Natural killer cell (primary cell): Measurements from ENCODE around the gene PRX. TPM values are rescaled to one million over a fixed set of nuclear protein-coding genes. Genes with fewer than 3 reads are reported as not detected.

Source experiments
- ATAC-seq, 3 donors: fragments of 150-1000 bp in 2 of 3; fragments of 200-7000 bp in 1 of 3; cut with Tn5 transposase; 1 replicate in 1 of 3; 2 replicates in 2 of 3; pipeline ENCODE4 v1.10.0; 2021; ENCODE audit warnings: mild to moderate bottlenecking in 2 of 3, moderate library complexity in 2 of 3
- DNase-seq, 2 donors: peaks; one replicate each; pipeline versions ENCODE4 v3.0.0 to v3.0.0-alpha.2; 2013 to 2021; ENCODE audit warnings: mixed read lengths in 1 of 2
- H3K27ac ChIP-seq: one replicate; pipeline ENCODE4 v1.5.1; 2013; ENCODE audit warnings: mild to moderate bottlenecking, low read length
- H3K27me3 ChIP-seq: one replicate; pipeline ENCODE4 v1.6.1; 2013; ENCODE audit warnings: low read length; ENCODE audit not compliant: control insufficient read depth, insufficient read depth
- H3K36me3 ChIP-seq: one replicate; pipeline ENCODE4 v1.6.1; 2013; ENCODE audit warnings: low read length; ENCODE audit not compliant: control insufficient read depth, insufficient read depth
- H3K4me1 ChIP-seq: one replicate; pipeline ENCODE4 v1.6.1; 2013; ENCODE audit warnings: low read length; ENCODE audit not compliant: control insufficient read depth, insufficient read depth
- H3K4me3 ChIP-seq: one replicate; pipeline ENCODE4 v1.5.1; 2013; ENCODE audit warnings: low read length
- H3K9me3 ChIP-seq: one replicate; pipeline ENCODE4 v1.6.1; 2013; ENCODE audit warnings: low read length; ENCODE audit not compliant: control insufficient read depth, insufficient read depth
- H3K27ac Mint-ChIP-seq, 2 donors: one replicate each; pipeline ENCODE4 v1.8.0; 2022; ENCODE audit warnings: mild to moderate bottlenecking in 2 of 2, mixed read lengths in 2 of 2, moderate library complexity in 1 of 2
- H3K27me3 Mint-ChIP-seq, 2 donors: one replicate each; pipeline ENCODE4 v1.8.0; 2022; ENCODE audit warnings: low read depth in 2 of 2, mixed read lengths in 2 of 2
- H3K36me3 Mint-ChIP-seq: one replicate; pipeline ENCODE4 v1.8.0; 2022; ENCODE audit warnings: mixed read lengths
- H3K4me1 Mint-ChIP-seq, 2 donors: one replicate each; pipeline ENCODE4 v1.8.0; 2022; ENCODE audit warnings: mixed read lengths in 2 of 2
- H3K4me3 Mint-ChIP-seq: one replicate; pipeline ENCODE4 v1.8.0; 2022; ENCODE audit warnings: mild to moderate bottlenecking, moderate library complexity, mixed read lengths
- H3K9me3 Mint-ChIP-seq, 2 donors: one replicate each; pipeline ENCODE4 v1.8.0; 2022; ENCODE audit warnings: mixed read lengths in 2 of 2
- WGBS: methylation state at CpG from one replicate; pipeline ENCODE4 v1.1.7; 2013; ENCODE audit warnings: missing lambda C conversion rate; ENCODE audit not compliant: insufficient coverage; 5-methylcytosine and 5-hydroxymethylcytosine counted together
- intact Hi-C: fragments of 100-400 bp; cut with micrococcal nuclease; formaldehyde crosslinking; loops from one replicate; pipeline ENCODE4 v1.14.2; 2022
- total RNA-seq, 4 donors: library from RNA; stranded (reverse); fragments of 120-200 nt in 1 of 4; gene quantifications; one replicate each; pipeline versions ENCODE4 v1.2.3 to v1.2.4, GENCODE V29; 2013 to 2022
- TF ChIP-seq, protein P1 (sequence below): fragments of 200-600 bp; IDR thresholded peaks from one replicate; pipeline ENCODE4 v1.8.0; 2022; ENCODE audit warnings: antibody characterized with exemption

Gene PRX
- total RNA-seq, 3 donors from 2014 or later (not counting 1 experiment from before 2014, with no cell fraction given): 2.0 to 3.8 (median 3.7) TPM

DNA sequence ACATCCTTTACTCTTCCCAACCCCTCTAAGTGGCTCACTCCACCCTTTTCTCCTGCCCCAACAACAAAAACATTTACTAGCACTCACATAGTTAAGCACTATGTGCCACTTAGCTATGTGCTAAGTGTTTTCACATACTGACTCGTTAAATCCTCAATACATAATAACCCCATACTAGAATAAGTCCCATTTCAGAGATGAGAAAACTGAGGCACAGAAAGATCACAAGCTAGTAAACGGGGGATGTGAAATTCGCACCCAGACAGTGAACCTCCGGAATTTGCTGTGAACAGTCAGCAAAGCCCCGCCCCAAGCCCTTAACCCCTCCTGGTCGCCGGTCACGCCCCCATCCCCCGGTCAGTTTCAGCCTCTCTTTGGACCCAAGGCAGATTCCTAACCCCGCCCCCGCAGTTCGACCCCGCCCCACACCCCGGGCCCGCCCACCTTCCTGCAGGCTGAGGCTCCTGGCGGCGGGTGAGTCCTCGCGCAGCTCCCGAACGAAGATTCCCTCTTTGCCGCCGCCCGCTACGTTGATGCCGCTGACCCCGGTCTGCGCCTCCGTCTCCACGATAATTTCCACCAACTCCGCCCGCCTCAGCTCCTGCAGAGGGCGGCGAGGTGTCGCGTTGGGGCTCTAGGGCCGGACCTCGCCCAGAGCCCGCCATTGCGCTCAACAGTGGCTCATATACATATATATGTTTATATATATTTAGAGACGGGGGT, 9.8 kb downstream of the PRX start:
- peak overlapping the region; percentile 66 for H3K27ac ChIP-seq
- TF ChIP-seq, protein P1, sequence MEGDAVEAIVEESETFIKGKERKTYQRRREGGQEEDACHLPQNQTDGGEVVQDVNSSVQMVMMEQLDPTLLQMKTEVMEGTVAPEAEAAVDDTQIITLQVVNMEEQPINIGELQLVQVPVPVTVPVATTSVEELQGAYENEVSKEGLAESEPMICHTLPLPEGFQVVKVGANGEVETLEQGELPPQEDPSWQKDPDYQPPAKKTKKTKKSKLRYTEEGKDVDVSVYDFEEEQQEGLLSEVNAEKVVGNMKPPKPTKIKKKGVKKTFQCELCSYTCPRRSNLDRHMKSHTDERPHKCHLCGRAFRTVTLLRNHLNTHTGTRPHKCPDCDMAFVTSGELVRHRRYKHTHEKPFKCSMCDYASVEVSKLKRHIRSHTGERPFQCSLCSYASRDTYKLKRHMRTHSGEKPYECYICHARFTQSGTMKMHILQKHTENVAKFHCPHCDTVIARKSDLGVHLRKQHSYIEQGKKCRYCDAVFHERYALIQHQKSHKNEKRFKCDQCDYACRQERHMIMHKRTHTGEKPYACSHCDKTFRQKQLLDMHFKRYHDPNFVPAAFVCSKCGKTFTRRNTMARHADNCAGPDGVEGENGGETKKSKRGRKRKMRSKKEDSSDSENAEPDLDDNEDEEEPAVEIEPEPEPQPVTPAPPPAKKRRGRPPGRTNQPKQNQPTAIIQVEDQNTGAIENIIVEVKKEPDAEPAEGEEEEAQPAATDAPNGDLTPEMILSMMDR: no peak
- peaks cover 16 to 36% of the 10 kb centered on the region in 2 donors for H3K4me1 Mint-ChIP-seq
- no peaks in the 10 kb centered on the region for H3K27me3 ChIP-seq
- ATAC-seq: peak; percentile 70 to 84 (median 74)
- peaks cover 30% of the 10 kb centered on the region for H3K4me1 ChIP-seq
- H3K9me3 Mint-ChIP-seq: no peaks in the 10 kb centered on the region
- no peaks in the 10 kb centered on the region for H3K36me3 ChIP-seq
- peak overlapping the region; percentile 97 for H3K4me3 Mint-ChIP-seq
- no peaks in the 10 kb centered on the region for H3K27me3 Mint-ChIP-seq
- DNase-seq: peak; percentile 76 to 80
- peak overlapping the region; percentile 79 to 86 for H3K27ac Mint-ChIP-seq
- no peaks in the 10 kb centered on the region for H3K36me3 Mint-ChIP-seq
- H3K4me3 ChIP-seq: peak overlapping the region; percentile 70
- intact Hi-C loops: no loop called here
- no peaks in the 10 kb centered on the region for H3K9me3 ChIP-seq
- WGBS: 0% methylated on average over 36 of the region's 41 CpGs

DNA sequence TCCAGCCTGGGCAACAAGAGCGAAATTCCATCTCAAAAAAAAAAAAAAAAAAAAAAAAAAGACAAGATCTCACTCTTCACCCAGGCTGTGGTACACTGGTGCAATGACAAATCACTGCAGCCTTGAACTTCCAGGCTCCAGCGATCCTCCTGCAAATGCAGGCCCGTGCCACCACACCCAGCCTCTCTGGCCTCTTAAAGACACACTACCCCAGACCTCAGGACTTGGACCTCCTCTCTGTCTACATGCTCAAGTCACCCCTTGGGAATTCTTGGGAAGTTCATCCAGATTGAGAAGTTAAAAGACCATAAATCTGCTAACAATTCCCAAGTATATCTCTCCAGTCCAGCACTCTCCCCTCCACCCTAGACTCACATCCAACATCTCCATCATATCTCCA, 12.6 kb downstream of the PRX start:
- Histone ChIP-seq H3K36me3 (no peaks in the 10 kb centered on the region), H3K4me1 (peaks cover 27% of the 10 kb centered on the region), H3K27me3 (no peaks in the 10 kb centered on the region), H3K4me3 (no peak overlapping the region), H3K27ac (no peak overlapping the region), H3K9me3 (no peaks in the 10 kb centered on the region)
- ATAC-seq (no peak), DNase-seq (no peak)
- Mint-ChIP-seq H3K4me3 (no peak overlapping the region), H3K27me3 (no peaks in the 10 kb centered on the region), H3K9me3 (no peaks in the 10 kb centered on the region), H3K36me3 (no peaks in the 10 kb centered on the region), H3K4me1 (peaks cover 10 to 27% of the 10 kb centered on the region in 2 donors), H3K27ac (no peak overlapping the region)
- 93% methylated on average over 2 of the region's 3 CpGs for WGBS
- intact Hi-C loops: no loop called here
- TF ChIP-seq, protein P1: no peak

DNA sequence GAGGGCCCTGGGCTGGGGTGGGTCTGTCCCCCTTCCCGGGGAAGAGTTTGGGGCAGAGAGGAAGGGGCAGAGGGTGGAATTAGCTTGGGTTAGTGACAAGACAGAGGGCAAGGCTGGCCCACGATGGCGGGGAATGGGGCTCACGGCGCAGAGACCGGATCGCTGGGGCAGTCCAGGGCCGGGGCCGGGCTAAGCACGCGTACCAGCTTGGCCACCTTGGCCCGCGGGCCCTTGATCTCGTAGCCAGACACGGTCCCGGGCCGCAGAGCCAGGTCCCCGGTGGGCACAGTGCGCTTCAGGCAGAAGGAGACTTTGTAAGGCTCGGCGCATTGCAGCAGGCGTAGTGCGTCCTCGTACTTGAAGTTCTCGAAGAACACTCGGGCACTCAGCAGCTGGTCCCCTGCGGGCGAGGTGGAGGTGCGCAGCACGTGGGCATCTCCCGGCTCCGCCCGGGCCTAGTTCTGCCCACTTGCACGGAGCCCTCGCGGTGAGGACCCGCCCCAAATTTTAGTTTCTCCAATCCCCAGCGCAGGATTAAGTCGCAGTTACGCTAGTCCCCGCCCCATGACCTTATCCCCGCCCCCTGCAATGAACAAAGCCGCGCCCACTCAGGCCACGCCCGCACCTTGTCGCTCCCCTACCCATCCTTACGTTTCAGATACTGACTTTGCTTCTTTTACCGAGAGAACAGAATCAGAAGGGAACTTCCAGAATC, 14.6 kb downstream of the PRX start:
- peak in 1 of 2 donors; percentile 74 for DNase-seq
- no peaks in the 10 kb centered on the region for H3K9me3 Mint-ChIP-seq
- no peak overlapping the region for H3K4me3 Mint-ChIP-seq
- no peaks in the 10 kb centered on the region for H3K9me3 ChIP-seq
- H3K27me3 ChIP-seq: no peaks in the 10 kb centered on the region
- H3K4me1 ChIP-seq: peaks cover 18% of the 10 kb centered on the region
- no peaks in the 10 kb centered on the region for H3K36me3 ChIP-seq
- no peaks in the 10 kb centered on the region for H3K36me3 Mint-ChIP-seq
- H3K27ac ChIP-seq: no peak overlapping the region
- H3K4me3 ChIP-seq: no peak overlapping the region
- ATAC-seq: peak in 2 of 3 donors; percentile 27 to 64
- H3K27me3 Mint-ChIP-seq: no peaks in the 10 kb centered on the region
- TF ChIP-seq, protein P1: no peak
- no peak overlapping the region for H3K27ac Mint-ChIP-seq
- WGBS: 45% methylated on average over 49 of the region's 49 CpGs
- H3K4me1 Mint-ChIP-seq: peaks cover 6 to 12% of the 10 kb centered on the region in 2 donors
- intact Hi-C loops: no loop called here
